Caco-2 (cell line): ENCODE results near the gene GRIA3. TPM values are rescaled to one million over a fixed set of nuclear protein-coding genes. Genes with fewer than 3 reads are reported as not detected.

Source experiments
- BruUV-seq: library from RNA; stranded (reverse); fragments of 400-500 nt; replicated peaks from 2 replicates; lab custom pipeline; 2021; lab: Mats Ljungman, UMichigan
- CTCF ChIA-PET: fragments of 300-600 bp; sonication (Branson Sonifier 250); formaldehyde crosslinking; loops from one replicate; lab custom pipeline; 2022; ENCODE audit warnings: antibody characterized with exemption; lab: Charles Lee
- POLR2A ChIA-PET: fragments of 300-600 bp; sonication (Branson Sonifier 250); formaldehyde crosslinking; loops from one replicate; lab custom pipeline; 2022; ENCODE audit warnings: antibody characterized with exemption; lab: Charles Lee
- DNase-seq, 2 experiments: peaks; one replicate each; pipeline versions ENCODE4 v3.0.0 to v3.0.0-alpha.2; 2020 to 2022
- H3K27me3 ChIP-seq: replicated peaks from 2 replicates; pipeline ENCODE4 v1.6.0; 2011; ENCODE audit warnings: low read length; ENCODE audit not compliant: control insufficient read depth, insufficient read depth
- H3K36me3 ChIP-seq: 2 replicates; pipeline ENCODE4 v1.5.1; 2011; ENCODE audit warnings: low read length; ENCODE audit not compliant: control insufficient read depth, insufficient read depth
- H3K4me1 ChIP-seq: fragments of 250-450 bp; sonication (Bioruptor Pico); 2 replicates; pipeline ENCODE4 v1.5.1; 2020; ENCODE audit warnings: mild to moderate bottlenecking
- H3K4me3 ChIP-seq: 2 replicates; pipeline ENCODE4 v1.5.1; 2011; ENCODE audit warnings: low read depth, mild to moderate bottlenecking, control low read depth, low read length
- H3K9me3 ChIP-seq: fragments of 250-450 bp; sonication (Bioruptor Pico); 2 replicates; pipeline ENCODE4 v1.5.1; 2020; ENCODE audit warnings: mild to moderate bottlenecking, moderate library complexity
- H3K27ac Mint-ChIP-seq: one replicate; pipeline ENCODE4 v1.8.0; 2022; ENCODE audit warnings: mixed read lengths; ENCODE audit not compliant: unreplicated experiment
- H3K27me3 Mint-ChIP-seq: one replicate; pipeline ENCODE4 v1.8.0; 2022; ENCODE audit warnings: mixed read lengths; ENCODE audit not compliant: insufficient read depth, unreplicated experiment
- H3K36me3 Mint-ChIP-seq: one replicate; pipeline ENCODE4 v1.8.0; 2022; ENCODE audit warnings: mild to moderate bottlenecking, mixed read lengths; ENCODE audit not compliant: insufficient read depth, unreplicated experiment
- H3K4me1 Mint-ChIP-seq: one replicate; pipeline ENCODE4 v1.8.0; 2022; ENCODE audit warnings: low read depth, mixed read lengths; ENCODE audit not compliant: unreplicated experiment
- H3K4me3 Mint-ChIP-seq: one replicate; pipeline ENCODE4 v1.8.0; 2022; ENCODE audit warnings: mild to moderate bottlenecking, moderate library complexity, mixed read lengths; ENCODE audit not compliant: unreplicated experiment
- H3K9me3 Mint-ChIP-seq: one replicate; pipeline ENCODE4 v1.8.0; 2022; ENCODE audit warnings: mixed read lengths; ENCODE audit not compliant: unreplicated experiment
- CTCF ChIP-seq, 2 experiments: fragments of 200-600 bp in 1 of 2; IDR thresholded peaks; 1 replicate in 1 of 2; 2 replicates in 1 of 2; pipeline versions ENCODE4 v1.5.1 to v1.8.0; 2011 to 2022; ENCODE audit warnings: antibody characterized with exemption in 1 of 2, control low read depth in 1 of 2, inconsistent platforms in 1 of 2, low read depth in 1 of 2, low read length in 1 of 2, mild to moderate bottlenecking in 1 of 2, moderate library complexity in 1 of 2; ENCODE audit not compliant: insufficient read depth in 1 of 2, severe bottlenecking in 1 of 2, unreplicated experiment in 1 of 2
- intact Hi-C: fragments of 100-400 bp; cut with micrococcal nuclease; formaldehyde crosslinking; loops from one replicate; pipeline ENCODE4 v1.10.0; 2022; ENCODE audit not compliant: unreplicated experiment
- total RNA-seq: library from RNA; stranded (reverse); gene quantifications from 2 replicates; pipeline ENCODE4 v1.2.3, GENCODE V29; 2022

GRIA3 gene
- total RNA-seq, 1 experiment from 2014 or later = not detected

- POLR2A ChIA-PET = no interaction called here
- Mint-ChIP-seq H3K27me3 (no peaks in the 10 kb centered on the region), H3K27ac (no peak overlapping the region), H3K4me1 (no peaks in the 10 kb centered on the region), H3K36me3 (no peaks in the 10 kb centered on the region), H3K9me3 (no peaks in the 10 kb centered on the region), H3K4me3 (no peak overlapping the region)
- Histone ChIP-seq H3K36me3 (no peaks in the 10 kb centered on the region), H3K9me3 (no peaks in the 10 kb centered on the region), H3K4me3 (no peak overlapping the region), H3K27me3 (no peaks in the 10 kb centered on the region), H3K4me1 (no peaks in the 10 kb centered on the region)
- intact Hi-C loops = no loop called here
- CTCF ChIA-PET = no interaction called here
- TF ChIP-seq CTCF (IDR thresholded peaks at IDR 0.05; ENCODE audit: insufficient read depth in 1 of 2, low read depth in 1 of 2, low read length in 1 of 2, severe bottlenecking in 1 of 2, unreplicated experiment in 1 of 2) = no peak
- no TSS peak for BruUV-seq
- DNase-seq = no peak
Measured at GRCh38 chrX:123313486-123313885, 129.4 kb downstream of the GRIA3 start.

- ChIA-PET POLR2A (no interaction called here), CTCF (no interaction called here)
- Mint-ChIP-seq H3K36me3 (no peaks in the 10 kb centered on the region), H3K27me3 (peaks cover 3% of the 10 kb centered on the region), H3K27ac (no peak overlapping the region), H3K4me1 (no peaks in the 10 kb centered on the region), H3K9me3 (no peaks in the 10 kb centered on the region), H3K4me3 (no peak overlapping the region)
- no peaks in the 10 kb centered on the region for H3K4me1 ChIP-seq
- intact Hi-C loops = no loop called here
- no peak for TF ChIP-seq CTCF (IDR thresholded peaks at IDR 0.05; ENCODE audit: insufficient read depth in 1 of 2, low read depth in 1 of 2, low read length in 1 of 2, severe bottlenecking in 1 of 2, unreplicated experiment in 1 of 2)
- no peak for DNase-seq
- no peaks in the 10 kb centered on the region for H3K9me3 ChIP-seq
- BruUV-seq = no TSS peak
- H3K36me3 ChIP-seq = no peaks in the 10 kb centered on the region
- no peaks in the 10 kb centered on the region for H3K27me3 ChIP-seq
- H3K4me3 ChIP-seq = no peak overlapping the region
Measured at GRCh38 chrX:123320622-123321021, 136.5 kb downstream of the GRIA3 start.

GRCh38 chrX:123322536-123322935 lies 138.5 kb downstream of the GRIA3 start:
- no TSS peak for BruUV-seq
- no peak for DNase-seq
- Histone ChIP-seq H3K36me3 (no peaks in the 10 kb centered on the region), H3K27me3 (no peaks in the 10 kb centered on the region), H3K4me1 (no peaks in the 10 kb centered on the region), H3K4me3 (no peak overlapping the region), H3K9me3 (no peaks in the 10 kb centered on the region)
- H3K36me3 Mint-ChIP-seq = no peaks in the 10 kb centered on the region
- H3K27ac Mint-ChIP-seq = no peak overlapping the region
- ChIA-PET CTCF (no interaction called here), POLR2A (no interaction called here)
- no peaks in the 10 kb centered on the region for H3K9me3 Mint-ChIP-seq
- intact Hi-C loops = no loop called here
- no peak for TF ChIP-seq CTCF (IDR thresholded peaks at IDR 0.05; ENCODE audit: insufficient read depth in 1 of 2, low read depth in 1 of 2, low read length in 1 of 2, severe bottlenecking in 1 of 2, unreplicated experiment in 1 of 2)
- H3K27me3 Mint-ChIP-seq = peaks cover 3% of the 10 kb centered on the region
- H3K4me1 Mint-ChIP-seq = no peaks in the 10 kb centered on the region
- H3K4me3 Mint-ChIP-seq = no peak overlapping the region
